NK-92 (cell line): Measurements from ENCODE around the gene WDR91.

Experiments used
- DNase-seq: peaks from one replicate; lab custom pipeline; 2025; ENCODE audit not compliant: unreplicated experiment; lab: John Stamatoyannopoulos, UW

The WDR91 gene

GRCh38 chr7:135199439-135199838, 11.9 kb downstream of the WDR91 start:
- DNase-seq: no peak

GRCh38 chr7:135197906-135198655, 13.2 kb downstream of the WDR91 start:
- no peak for DNase-seq

GRCh38 chr7:135197343-135197742, 14.0 kb downstream of the WDR91 start:
- DNase-seq: no peak

- no peak for DNase-seq
Observed at GRCh38 chr7:135195968-135196629, 15.2 kb downstream of the WDR91 start.

- DNase-seq: no peak
Observed at GRCh38 chr7:135195156-135195555, 16.2 kb downstream of the WDR91 start.

GRCh38 chr7:135194494-135195095, 16.7 kb downstream of the WDR91 start:
- DNase-seq: no peak

- DNase-seq: no peak
Observed at GRCh38 chr7:135193615-135194081, 17.7 kb downstream of the WDR91 start.

GRCh38 chr7:135192914-135193536, 18.3 kb downstream of the WDR91 start:
- DNase-seq: no peak

- no peak for DNase-seq
Observed at GRCh38 chr7:135190703-135191102, 20.6 kb downstream of the WDR91 start.

GRCh38 chr7:135189961-135190360, 21.4 kb downstream of the WDR91 start:
- no peak for DNase-seq

GRCh38 chr7:135189221-135189662, 22.1 kb downstream of the WDR91 start:
- no peak for DNase-seq

- DNase-seq: no peak
Observed at GRCh38 chr7:135188298-135188984, 22.9 kb downstream of the WDR91 start.

- no peak for DNase-seq
Observed at GRCh38 chr7:135186841-135187253, 24.5 kb downstream of the WDR91 start.

GRCh38 chr7:135186261-135186540, 25.1 kb downstream of the WDR91 start:
- DNase-seq: no peak

- DNase-seq: no peak
Observed at GRCh38 chr7:135185471-135186260, 25.7 kb downstream of the WDR91 start.

- DNase-seq: no peak
Observed at GRCh38 chr7:135184254-135184841, 27.0 kb downstream of the WDR91 start.

- no peak for DNase-seq
Observed at GRCh38 chr7:135183478-135183877, 27.8 kb downstream of the WDR91 start.

- no peak for DNase-seq
Observed at GRCh38 chr7:135181929-135182678, 29.2 kb downstream of the WDR91 start.

GRCh38 chr7:135181261-135181928, 29.9 kb downstream of the WDR91 start:
- no peak for DNase-seq
